Central memory CD8-positive, alpha-beta T cell (primary cell): ENCODE data around the gene PC.

Experiments used
- ATAC-seq: fragments of 150-1000 bp; cut with Tn5 transposase; replicated peaks from 2 replicates; pipeline ENCODE4 v1.10.0; 2022; ENCODE audit warnings: mild to moderate bottlenecking, moderate FRiP score, moderate number of reproducible peaks; ENCODE audit not compliant: poor library complexity, severe bottlenecking; ENCODE audit errors: extremely low read depth
- DNase-seq, 2 donors: peaks; one replicate each; pipeline ENCODE4 v3.0.0; 2021; ENCODE audit warnings: low spot score in 2 of 2
- H3K27ac Mint-ChIP-seq: one replicate; pipeline ENCODE4 v1.8.0; 2022; ENCODE audit warnings: low read depth, mild to moderate bottlenecking, moderate library complexity, mixed read lengths
- H3K27me3 Mint-ChIP-seq: one replicate; pipeline ENCODE4 v1.8.0; 2022; ENCODE audit warnings: mixed read lengths
- H3K36me3 Mint-ChIP-seq: one replicate; pipeline ENCODE4 v1.8.0; 2022; ENCODE audit warnings: mild to moderate bottlenecking, moderate library complexity, mixed read lengths; ENCODE audit not compliant: insufficient read depth
- H3K4me1 Mint-ChIP-seq: one replicate; pipeline ENCODE4 v1.8.0; 2022; ENCODE audit warnings: mixed read lengths
- H3K4me3 Mint-ChIP-seq: one replicate; pipeline ENCODE4 v1.8.0; 2022; ENCODE audit warnings: mild to moderate bottlenecking, moderate library complexity, mixed read lengths
- H3K9me3 Mint-ChIP-seq: one replicate; pipeline ENCODE4 v1.8.0; 2022; ENCODE audit warnings: mixed read lengths

PC gene

DNA sequence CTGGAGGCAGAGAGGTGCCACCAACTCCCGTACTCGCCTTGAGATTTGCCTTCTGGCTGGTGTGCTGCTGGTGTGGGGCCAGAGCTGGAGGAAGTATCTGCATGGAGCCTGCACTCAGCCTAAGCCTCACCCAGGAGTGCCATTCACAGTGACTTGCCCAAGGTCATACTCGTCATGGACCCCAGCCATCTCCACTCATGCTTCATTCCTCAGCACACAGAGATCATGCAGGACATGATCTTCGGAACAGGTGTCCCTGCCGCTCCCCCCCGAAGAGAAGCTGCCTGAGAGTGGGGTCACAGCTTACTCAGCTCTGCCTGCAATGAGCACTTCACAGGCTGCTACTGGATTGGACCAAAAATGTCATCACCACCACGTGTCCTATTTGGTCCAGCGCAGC is 49.0 kb downstream of the PC start:
- peaks cover 9% of the 10 kb centered on the region for H3K27me3 Mint-ChIP-seq
- no peak overlapping the region for H3K4me3 Mint-ChIP-seq
- ATAC-seq (no peak), DNase-seq (no peak)
- no peaks in the 10 kb centered on the region for H3K4me1 Mint-ChIP-seq
- no peaks in the 10 kb centered on the region for H3K9me3 Mint-ChIP-seq
- H3K36me3 Mint-ChIP-seq: peaks cover 2% of the 10 kb centered on the region
- no peak overlapping the region for H3K27ac Mint-ChIP-seq

GRCh38 chr11:66907751-66908630 is 50.2 kb downstream of the PC start:
- ATAC-seq: no peak
- peaks cover 2% of the 10 kb centered on the region for H3K36me3 Mint-ChIP-seq

GRCh38 chr11:66906061-66906733 is 52.0 kb downstream of the PC start:
- H3K27me3 Mint-ChIP-seq: peaks cover 9% of the 10 kb centered on the region
- no peaks in the 10 kb centered on the region for H3K9me3 Mint-ChIP-seq
- DNase-seq (no peak), ATAC-seq (no peak)
- no peak overlapping the region for H3K4me3 Mint-ChIP-seq
- no peaks in the 10 kb centered on the region for H3K4me1 Mint-ChIP-seq
- H3K27ac Mint-ChIP-seq: no peak overlapping the region
- no peaks in the 10 kb centered on the region for H3K36me3 Mint-ChIP-seq

More at GRCh38 chr11:66907751-66908630, 50.2 kb downstream of the PC start:
- no peak overlapping the region for H3K27ac Mint-ChIP-seq
- H3K9me3 Mint-ChIP-seq: no peaks in the 10 kb centered on the region
- no peak for DNase-seq
- H3K4me1 Mint-ChIP-seq: no peaks in the 10 kb centered on the region
- no peak overlapping the region for H3K4me3 Mint-ChIP-seq
- peaks cover 9% of the 10 kb centered on the region for H3K27me3 Mint-ChIP-seq

DNA sequence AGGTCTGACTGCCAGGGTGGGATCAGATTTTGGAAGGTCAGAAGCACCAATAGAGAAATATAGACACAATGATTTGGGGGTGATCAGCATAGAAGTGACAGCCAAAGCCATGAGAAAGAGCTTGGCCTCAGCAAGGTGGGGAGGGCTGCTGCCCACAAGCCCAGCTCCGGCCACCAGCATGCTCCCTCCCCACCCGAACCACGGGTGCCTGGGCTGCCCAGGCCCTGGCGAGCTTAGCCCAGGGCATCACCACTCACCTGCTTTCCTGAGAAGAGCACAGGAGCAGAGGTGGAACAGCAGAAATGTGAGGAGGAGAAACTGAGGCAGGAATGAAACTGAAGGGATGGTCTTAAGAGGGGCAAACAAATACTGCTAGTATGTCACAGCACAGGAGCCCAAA is 52.6 kb downstream of the PC start:
- DNase-seq (no peak), ATAC-seq (no peak)
- no peaks in the 10 kb centered on the region for H3K9me3 Mint-ChIP-seq
- no peak overlapping the region for H3K27ac Mint-ChIP-seq
- no peaks in the 10 kb centered on the region for H3K4me1 Mint-ChIP-seq
- no peaks in the 10 kb centered on the region for H3K36me3 Mint-ChIP-seq
- H3K27me3 Mint-ChIP-seq: peaks cover 9% of the 10 kb centered on the region
- no peak overlapping the region for H3K4me3 Mint-ChIP-seq

DNA sequence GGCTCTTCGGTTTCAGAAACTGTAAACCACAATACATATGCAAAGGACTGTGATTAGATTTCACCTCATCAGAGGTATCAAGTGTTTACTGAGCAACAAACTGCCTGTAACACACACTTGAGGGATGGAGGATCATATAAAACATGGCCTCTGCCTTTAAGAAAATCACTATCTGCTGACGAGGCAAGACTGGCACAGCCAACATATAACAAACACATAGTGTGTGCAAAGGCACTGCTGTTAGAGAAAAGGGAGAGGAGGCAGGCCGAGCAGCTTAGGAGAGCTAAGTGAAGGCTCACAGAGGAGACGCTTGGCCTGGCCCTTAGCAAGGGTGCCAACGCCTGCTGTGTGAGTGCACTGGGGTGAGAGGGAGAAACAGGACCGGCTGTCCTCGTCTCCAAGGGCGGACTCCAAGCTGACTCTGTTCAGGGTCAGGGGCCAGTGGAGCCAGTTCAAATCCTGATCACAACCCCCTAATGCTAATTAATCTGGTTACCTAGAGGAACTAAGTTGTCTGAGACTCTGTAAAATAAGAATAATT is 53.1 kb downstream of the PC start:
- no peak overlapping the region for H3K4me3 Mint-ChIP-seq
- no peaks in the 10 kb centered on the region for H3K4me1 Mint-ChIP-seq
- no peaks in the 10 kb centered on the region for H3K36me3 Mint-ChIP-seq
- H3K9me3 Mint-ChIP-seq: no peaks in the 10 kb centered on the region
- peaks cover 9% of the 10 kb centered on the region for H3K27me3 Mint-ChIP-seq
- no peak overlapping the region for H3K27ac Mint-ChIP-seq
- no peak for ATAC-seq
- DNase-seq: no peak

GRCh38 chr11:66904561-66904960 is 53.6 kb downstream of the PC start:
- peaks cover 9% of the 10 kb centered on the region for H3K27me3 Mint-ChIP-seq
- H3K4me3 Mint-ChIP-seq: no peak overlapping the region
- no peak for DNase-seq
- no peak for ATAC-seq
- H3K9me3 Mint-ChIP-seq: no peaks in the 10 kb centered on the region
- no peaks in the 10 kb centered on the region for H3K36me3 Mint-ChIP-seq
- no peak overlapping the region for H3K27ac Mint-ChIP-seq
- no peaks in the 10 kb centered on the region for H3K4me1 Mint-ChIP-seq

DNA sequence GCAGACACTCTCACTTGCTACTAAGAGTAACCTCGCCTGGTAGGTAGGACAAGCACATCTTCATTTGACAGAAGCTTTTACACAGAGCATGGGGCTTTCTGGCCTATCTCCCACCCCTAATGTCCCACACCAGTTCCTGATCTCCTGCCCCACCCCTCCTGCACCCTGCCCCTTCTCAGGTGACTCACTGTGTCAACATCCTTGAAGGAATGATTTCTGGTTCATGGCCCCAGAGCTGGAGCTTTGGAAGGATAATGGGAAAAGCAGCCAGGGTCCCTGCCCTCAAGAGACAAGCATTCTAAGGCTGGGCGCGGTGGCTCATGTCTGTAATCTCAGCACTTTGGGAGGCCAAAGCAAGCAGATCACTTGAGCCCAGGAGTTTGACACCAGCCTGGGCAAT is 54.1 kb downstream of the PC start:
- no peak overlapping the region for H3K27ac Mint-ChIP-seq
- H3K9me3 Mint-ChIP-seq: no peaks in the 10 kb centered on the region
- H3K27me3 Mint-ChIP-seq: peaks cover 9% of the 10 kb centered on the region
- no peaks in the 10 kb centered on the region for H3K36me3 Mint-ChIP-seq
- ATAC-seq (no peak), DNase-seq (no peak)
- H3K4me3 Mint-ChIP-seq: no peak overlapping the region
- H3K4me1 Mint-ChIP-seq: no peaks in the 10 kb centered on the region

DNA sequence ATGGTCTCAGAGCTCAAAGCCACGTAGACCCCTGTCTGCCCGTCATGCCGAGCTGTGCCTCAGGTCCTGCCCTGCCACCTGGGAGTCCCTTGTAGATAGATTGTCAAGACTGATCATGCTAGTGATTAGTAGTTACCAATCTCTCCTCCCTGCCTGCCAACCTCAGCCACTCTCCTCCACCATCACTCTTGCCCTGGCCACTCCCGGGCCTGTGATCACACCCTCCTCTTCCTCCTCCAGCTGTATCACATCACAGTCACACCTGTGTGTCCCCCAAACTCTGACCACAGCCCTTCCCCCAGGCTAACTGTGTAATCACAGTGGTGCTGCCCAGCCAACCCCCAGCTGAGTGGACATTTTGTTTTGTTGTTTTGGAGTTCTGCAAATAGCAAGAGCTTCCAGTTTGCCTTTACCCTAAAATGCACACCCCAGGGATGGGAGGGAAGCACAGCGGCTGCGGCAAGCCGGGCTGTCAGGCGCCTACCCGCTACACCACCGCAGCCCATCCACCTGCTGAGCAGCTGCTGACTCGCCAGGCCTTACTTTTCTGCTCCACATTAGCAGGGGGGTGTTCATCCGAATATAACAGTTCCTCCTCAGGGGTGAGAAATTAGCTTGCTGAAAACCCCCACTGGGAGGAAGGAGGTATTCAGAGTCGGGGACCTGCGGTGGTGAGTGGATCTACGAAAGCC is 55.6 kb downstream of the PC start:
- no peak for DNase-seq
- no peaks in the 10 kb centered on the region for H3K4me1 Mint-ChIP-seq
- H3K27ac Mint-ChIP-seq: no peak overlapping the region
- H3K27me3 Mint-ChIP-seq: peaks cover 9% of the 10 kb centered on the region
- no peak for ATAC-seq
- H3K36me3 Mint-ChIP-seq: no peaks in the 10 kb centered on the region
- H3K4me3 Mint-ChIP-seq: no peak overlapping the region
- no peaks in the 10 kb centered on the region for H3K9me3 Mint-ChIP-seq

- no peak for ATAC-seq
- H3K27ac Mint-ChIP-seq: no peak overlapping the region
- H3K27me3 Mint-ChIP-seq: peaks cover 9% of the 10 kb centered on the region
- no peaks in the 10 kb centered on the region for H3K36me3 Mint-ChIP-seq
- no peak overlapping the region for H3K4me3 Mint-ChIP-seq
- no peaks in the 10 kb centered on the region for H3K4me1 Mint-ChIP-seq
- no peak for DNase-seq
- no peaks in the 10 kb centered on the region for H3K9me3 Mint-ChIP-seq
Measured at GRCh38 chr11:66901964-66902390, 56.2 kb downstream of the PC start.

- Mint-ChIP-seq H3K9me3 (no peaks in the 10 kb centered on the region), H3K4me3 (no peak overlapping the region), H3K27me3 (peaks cover 16% of the 10 kb centered on the region), H3K36me3 (no peaks in the 10 kb centered on the region), H3K27ac (no peak overlapping the region), H3K4me1 (no peaks in the 10 kb centered on the region)
- DNase-seq (no peak), ATAC-seq (no peak)
Measured at GRCh38 chr11:66894141-66894540, 64.0 kb downstream of the PC start.

- no peak overlapping the region for H3K4me3 Mint-ChIP-seq
- H3K4me1 Mint-ChIP-seq: no peaks in the 10 kb centered on the region
- no peaks in the 10 kb centered on the region for H3K9me3 Mint-ChIP-seq
- no peak for ATAC-seq
- H3K27ac Mint-ChIP-seq: no peak overlapping the region
- peaks cover 16% of the 10 kb centered on the region for H3K27me3 Mint-ChIP-seq
- H3K36me3 Mint-ChIP-seq: no peaks in the 10 kb centered on the region
- DNase-seq: no peak
Measured at GRCh38 chr11:66892911-66893310, 65.3 kb downstream of the PC start.

DNA sequence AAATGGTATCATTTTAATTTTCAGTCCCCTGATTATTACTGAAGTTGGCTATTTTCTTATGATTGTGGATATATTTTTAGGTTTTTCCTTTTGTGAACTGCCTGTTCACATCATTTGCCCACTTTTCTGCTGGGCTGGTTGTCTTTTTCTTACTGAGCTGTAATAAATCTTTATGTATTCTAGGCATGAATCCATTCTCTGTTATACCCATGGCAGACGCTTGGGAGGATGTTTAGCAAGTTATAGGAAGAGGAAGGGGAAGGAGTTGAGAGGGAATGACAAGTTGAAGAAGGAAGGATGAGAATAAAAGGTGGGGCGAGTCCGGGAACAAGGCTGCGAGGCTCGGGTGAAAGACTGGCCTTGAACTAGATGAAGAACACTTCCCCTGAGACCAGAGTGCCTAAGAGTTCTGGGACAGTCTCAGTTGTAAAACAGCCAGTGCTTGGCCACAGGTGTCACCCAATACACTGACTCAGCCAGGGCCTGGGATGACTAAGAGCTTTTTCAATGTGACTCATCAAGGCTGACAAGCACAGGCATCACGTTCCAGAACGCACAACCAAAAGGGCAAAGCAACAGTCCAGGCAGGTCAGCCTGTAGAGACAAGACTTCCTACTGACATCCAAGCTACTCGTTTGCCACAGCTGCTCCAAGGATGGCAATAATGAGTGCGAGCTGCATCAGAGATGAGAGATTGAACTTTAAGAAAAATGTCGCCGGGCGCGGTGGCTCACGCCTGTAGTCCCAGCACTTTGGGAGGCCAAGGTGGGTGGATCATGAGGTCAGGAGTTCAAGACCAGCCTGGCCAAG is 66.1 kb downstream of the PC start:
- DNase-seq: no peak
- no peaks in the 10 kb centered on the region for H3K9me3 Mint-ChIP-seq
- ATAC-seq: no peak

More for the DNA sequence above, 66.1 kb downstream of the PC start:
- H3K27ac Mint-ChIP-seq: no peak overlapping the region
- no peaks in the 10 kb centered on the region for H3K4me1 Mint-ChIP-seq
- no peaks in the 10 kb centered on the region for H3K36me3 Mint-ChIP-seq
- no peak overlapping the region for H3K4me3 Mint-ChIP-seq
- H3K27me3 Mint-ChIP-seq: peaks cover 16% of the 10 kb centered on the region
